Body of pancreas (tissue), 4 donors: ENCODE data around the gene NKAIN2. TPM values are rescaled to one million over a fixed set of nuclear protein-coding genes. Genes with fewer than 3 reads are reported as not detected.

Source experiments
- ATAC-seq: fragments of 150-250 bp; one replicate; pipeline ENCODE4 v1.9.1; 2016
- DNase-seq, 4 donors: peaks; one replicate each; pipeline ENCODE4 v3.0.0-alpha.2; 2019
- H3K27ac ChIP-seq, 4 donors: fragments of 200-600 bp; sonication (generic); 1 replicate in 3 of 4; 2 replicates in 1 of 4; pipeline versions ENCODE4 v1.5.1 to v1.6.1; 2016 to 2019; ENCODE audit warnings: mild to moderate bottlenecking in 1 of 4, mixed read lengths in 1 of 4, moderate library complexity in 1 of 4
- H3K27me3 ChIP-seq, 2 donors: fragments of 200-600 bp; sonication (generic); one replicate each; pipeline ENCODE4 v1.6.0; 2016; ENCODE audit warnings: mild to moderate bottlenecking in 1 of 2
- H3K36me3 ChIP-seq, 2 donors: fragments of 200-600 bp; sonication (generic); replicated peaks in 1 of 2; 2 replicates each; pipeline ENCODE4 v1.5.1; 2016; ENCODE audit warnings: low read depth in 2 of 2; ENCODE audit not compliant: insufficient read depth in 1 of 2
- H3K4me1 ChIP-seq: fragments of 200-600 bp; sonication (generic); one replicate; pipeline ENCODE4 v1.6.0; 2016
- H3K4me3 ChIP-seq, 2 donors: fragments of 200-600 bp; sonication (generic); 1 replicate in 1 of 2; 2 replicates in 1 of 2; pipeline ENCODE4 v1.5.1; 2016 to 2019
- H3K9me3 ChIP-seq, 3 donors: fragments of 200-600 bp; sonication (generic); 1 replicate in 2 of 3; 2 replicates in 1 of 3; pipeline ENCODE4 v1.5.1; 2016
- CTCF ChIP-seq, 7 experiments: fragments of 450-650 bp in 4 of 7; fragments of 200-600 bp in 3 of 7; sonication (generic) in 3 of 7; IDR thresholded peaks; one replicate each; pipeline ENCODE4 v1.5.1; 2016 to 2019; ENCODE audit warnings: antibody characterized with exemption in 7 of 7
- POLR2A ChIP-seq, 3 donors: fragments of 450-650 bp; IDR thresholded peaks; one replicate each; pipeline ENCODE4 v1.6.1; 2016; ENCODE audit warnings: antibody characterized with exemption in 3 of 3, mild to moderate bottlenecking in 2 of 3
- WGBS, 2 donors: methylation state at CpG; one replicate each; pipeline ENCODE4 v1.1.5; 2017; 5-methylcytosine and 5-hydroxymethylcytosine counted together
- intact Hi-C: fragments of 100-400 bp; cut with DNase I; formaldehyde crosslinking; loops from one replicate; pipeline ENCODE4 v1.15.1; 2023
- total RNA-seq, 2 donors: library from RNA; depleted of rRNA; stranded (reverse); fragments of >200 nt; gene quantifications; one replicate each; pipeline ENCODE4 v1.1.0, GENCODE V29; 2016

NKAIN2 gene
- total RNA-seq, 2 donors from 2014 or later: not detected

- TF ChIP-seq POLR2A (IDR thresholded peaks at IDR 0.05): no peak
- no peak for TF ChIP-seq CTCF (IDR thresholded peaks at IDR 0.05)
- WGBS, 2 donors: 19 to 28% methylated on average over 2 of the region's 2 CpGs
- no peak overlapping the region for H3K27ac ChIP-seq
- H3K4me3 ChIP-seq: no peak overlapping the region
- H3K4me1 ChIP-seq: no peaks in the 10 kb centered on the region
- no peaks in the 10 kb centered on the region for H3K9me3 ChIP-seq
- H3K36me3 ChIP-seq: no peaks in the 10 kb centered on the region
- intact Hi-C loops: no loop called here
- no peaks in the 10 kb centered on the region for H3K27me3 ChIP-seq
- DNase-seq (no peak), ATAC-seq (no peak)
These were observed 639.9 kb downstream of the NKAIN2 start for GRCh38 chr6:124443541-124443940.

- 32 to 41% methylated on average over 3 of the region's 3 CpGs for WGBS, 2 donors
- H3K27ac ChIP-seq: no peak overlapping the region
- DNase-seq (no peak), ATAC-seq (no peak)
- no peaks in the 10 kb centered on the region for H3K36me3 ChIP-seq
- H3K4me1 ChIP-seq: no peaks in the 10 kb centered on the region
- no peaks in the 10 kb centered on the region for H3K9me3 ChIP-seq
- H3K4me3 ChIP-seq: no peak overlapping the region
- TF ChIP-seq CTCF (IDR thresholded peaks at IDR 0.05) (no peak), POLR2A (IDR thresholded peaks at IDR 0.05) (no peak)
- H3K27me3 ChIP-seq: no peaks in the 10 kb centered on the region
- intact Hi-C loops: no loop called here
These were observed 641.9 kb downstream of the NKAIN2 start for GRCh38 chr6:124445581-124445980.

- Histone ChIP-seq H3K27me3 (no peaks in the 10 kb centered on the region), H3K4me1 (no peaks in the 10 kb centered on the region), H3K9me3 (no peaks in the 10 kb centered on the region), H3K36me3 (no peaks in the 10 kb centered on the region), H3K27ac (no peak overlapping the region), H3K4me3 (no peak overlapping the region)
- WGBS, 2 donors: 13 to 17% methylated on average over 3 of the region's 3 CpGs
- ATAC-seq (no peak), DNase-seq (no peak)
- TF ChIP-seq CTCF (IDR thresholded peaks at IDR 0.05) (no peak), POLR2A (IDR thresholded peaks at IDR 0.05) (no peak)
- intact Hi-C loops: no loop called here
These were observed 643.3 kb downstream of the NKAIN2 start for GRCh38 chr6:124446961-124447360.

GRCh38 chr6:124459268-124459667 is 655.6 kb downstream of the NKAIN2 start:
- ATAC-seq: no peak
- WGBS, 2 donors: 68 to 79% methylated on average over 2 of the region's 2 CpGs

More at GRCh38 chr6:124459268-124459667, 655.6 kb downstream of the NKAIN2 start:
- Histone ChIP-seq H3K4me3 (no peak overlapping the region), H3K27ac (no peak overlapping the region), H3K27me3 (no peaks in the 10 kb centered on the region), H3K4me1 (no peaks in the 10 kb centered on the region), H3K36me3 (no peaks in the 10 kb centered on the region), H3K9me3 (no peaks in the 10 kb centered on the region)
- no peak for DNase-seq
- intact Hi-C loops: no loop called here
- no peak for TF ChIP-seq POLR2A (IDR thresholded peaks at IDR 0.05)
- TF ChIP-seq CTCF (IDR thresholded peaks at IDR 0.05): no peak
